Measurements from ENCODE around the gene SLC2A10.
"Not testable (repeated sequence)": the region's sequence is repeated elsewhere in the genome, so short reads cannot be mapped to it uniquely, and the experiment has no call there.

The SLC2A10 gene

DNA sequence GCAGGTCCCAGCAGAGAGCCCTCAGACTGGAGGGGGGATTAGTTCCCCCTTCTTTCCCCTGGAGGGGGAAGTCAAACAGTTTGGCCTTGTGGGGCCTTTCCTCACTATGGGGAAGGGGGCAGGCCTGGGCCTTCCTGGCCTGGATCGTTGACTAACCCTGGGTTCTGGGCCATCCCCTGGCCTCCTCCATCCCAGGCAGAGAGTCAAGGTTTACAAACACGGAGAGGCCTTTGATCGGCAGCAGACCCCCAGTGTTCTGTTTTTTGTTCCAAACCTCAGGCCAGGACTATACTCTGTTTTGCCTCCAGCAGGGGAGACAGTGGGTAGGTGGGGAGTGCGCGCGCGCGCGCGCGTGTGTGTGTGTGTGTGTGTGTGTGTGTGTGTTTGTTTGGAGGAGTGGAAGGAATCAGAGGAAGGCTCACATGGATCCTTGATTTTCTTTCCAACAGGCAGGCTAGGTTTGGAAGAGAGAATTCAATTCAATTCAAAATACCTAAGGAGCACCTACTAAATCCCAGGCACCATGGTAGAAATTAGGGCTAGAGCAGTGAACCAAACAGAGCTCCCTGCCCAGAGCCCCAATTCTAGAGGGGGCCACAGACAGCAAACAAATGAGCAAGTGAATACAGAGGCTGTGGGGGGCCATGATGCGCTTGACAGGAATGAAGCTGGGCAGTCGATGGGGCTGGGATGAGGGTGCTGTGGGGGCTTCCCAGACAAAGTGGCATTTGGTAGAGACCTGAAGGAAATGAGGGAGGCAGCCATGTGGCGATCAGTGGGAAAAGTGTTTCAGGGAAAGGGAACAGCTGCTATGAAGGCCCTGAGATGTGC is 35.0 kb upstream of the SLC2A10 start:
- no peak overlapping the region for H3K4me3 ChIP-seq (replicated peaks; ENCODE audit: insufficient read depth, low read length)
- no peaks in the 10 kb centered on the region for H3K27me3 ChIP-seq (ENCODE audit: insufficient read depth, poor library complexity, severe bottlenecking)
- TF ChIP-seq GABPA (IDR thresholded peaks at IDR 0.05; ENCODE audit: low read depth) (no peak), POLR2AphosphoS5 (IDR thresholded peaks at IDR 0.05; ENCODE audit: low read depth) (no peak), SPI1 (IDR thresholded peaks at IDR 0.05; ENCODE audit: borderline replicate concordance, low read depth) (no peak)
- TF ChIP-seq, protein P1, sequence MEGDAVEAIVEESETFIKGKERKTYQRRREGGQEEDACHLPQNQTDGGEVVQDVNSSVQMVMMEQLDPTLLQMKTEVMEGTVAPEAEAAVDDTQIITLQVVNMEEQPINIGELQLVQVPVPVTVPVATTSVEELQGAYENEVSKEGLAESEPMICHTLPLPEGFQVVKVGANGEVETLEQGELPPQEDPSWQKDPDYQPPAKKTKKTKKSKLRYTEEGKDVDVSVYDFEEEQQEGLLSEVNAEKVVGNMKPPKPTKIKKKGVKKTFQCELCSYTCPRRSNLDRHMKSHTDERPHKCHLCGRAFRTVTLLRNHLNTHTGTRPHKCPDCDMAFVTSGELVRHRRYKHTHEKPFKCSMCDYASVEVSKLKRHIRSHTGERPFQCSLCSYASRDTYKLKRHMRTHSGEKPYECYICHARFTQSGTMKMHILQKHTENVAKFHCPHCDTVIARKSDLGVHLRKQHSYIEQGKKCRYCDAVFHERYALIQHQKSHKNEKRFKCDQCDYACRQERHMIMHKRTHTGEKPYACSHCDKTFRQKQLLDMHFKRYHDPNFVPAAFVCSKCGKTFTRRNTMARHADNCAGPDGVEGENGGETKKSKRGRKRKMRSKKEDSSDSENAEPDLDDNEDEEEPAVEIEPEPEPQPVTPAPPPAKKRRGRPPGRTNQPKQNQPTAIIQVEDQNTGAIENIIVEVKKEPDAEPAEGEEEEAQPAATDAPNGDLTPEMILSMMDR (IDR thresholded peaks at IDR 0.05; ENCODE audit: insufficient read depth, low read length): no peak
- TF ChIP-seq, protein P2, sequence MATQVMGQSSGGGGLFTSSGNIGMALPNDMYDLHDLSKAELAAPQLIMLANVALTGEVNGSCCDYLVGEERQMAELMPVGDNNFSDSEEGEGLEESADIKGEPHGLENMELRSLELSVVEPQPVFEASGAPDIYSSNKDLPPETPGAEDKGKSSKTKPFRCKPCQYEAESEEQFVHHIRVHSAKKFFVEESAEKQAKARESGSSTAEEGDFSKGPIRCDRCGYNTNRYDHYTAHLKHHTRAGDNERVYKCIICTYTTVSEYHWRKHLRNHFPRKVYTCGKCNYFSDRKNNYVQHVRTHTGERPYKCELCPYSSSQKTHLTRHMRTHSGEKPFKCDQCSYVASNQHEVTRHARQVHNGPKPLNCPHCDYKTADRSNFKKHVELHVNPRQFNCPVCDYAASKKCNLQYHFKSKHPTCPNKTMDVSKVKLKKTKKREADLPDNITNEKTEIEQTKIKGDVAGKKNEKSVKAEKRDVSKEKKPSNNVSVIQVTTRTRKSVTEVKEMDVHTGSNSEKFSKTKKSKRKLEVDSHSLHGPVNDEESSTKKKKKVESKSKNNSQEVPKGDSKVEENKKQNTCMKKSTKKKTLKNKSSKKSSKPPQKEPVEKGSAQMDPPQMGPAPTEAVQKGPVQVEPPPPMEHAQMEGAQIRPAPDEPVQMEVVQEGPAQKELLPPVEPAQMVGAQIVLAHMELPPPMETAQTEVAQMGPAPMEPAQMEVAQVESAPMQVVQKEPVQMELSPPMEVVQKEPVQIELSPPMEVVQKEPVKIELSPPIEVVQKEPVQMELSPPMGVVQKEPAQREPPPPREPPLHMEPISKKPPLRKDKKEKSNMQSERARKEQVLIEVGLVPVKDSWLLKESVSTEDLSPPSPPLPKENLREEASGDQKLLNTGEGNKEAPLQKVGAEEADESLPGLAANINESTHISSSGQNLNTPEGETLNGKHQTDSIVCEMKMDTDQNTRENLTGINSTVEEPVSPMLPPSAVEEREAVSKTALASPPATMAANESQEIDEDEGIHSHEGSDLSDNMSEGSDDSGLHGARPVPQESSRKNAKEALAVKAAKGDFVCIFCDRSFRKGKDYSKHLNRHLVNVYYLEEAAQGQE (IDR thresholded peaks at IDR 0.05; ENCODE audit: insufficient replicate concordance, low read depth): no peak
- DNase-seq (ENCODE audit: low read depth in 1 of 2, low spot score in 1 of 2): no peak
- H3K27ac ChIP-seq (replicated peaks): no peak overlapping the region

DNA sequence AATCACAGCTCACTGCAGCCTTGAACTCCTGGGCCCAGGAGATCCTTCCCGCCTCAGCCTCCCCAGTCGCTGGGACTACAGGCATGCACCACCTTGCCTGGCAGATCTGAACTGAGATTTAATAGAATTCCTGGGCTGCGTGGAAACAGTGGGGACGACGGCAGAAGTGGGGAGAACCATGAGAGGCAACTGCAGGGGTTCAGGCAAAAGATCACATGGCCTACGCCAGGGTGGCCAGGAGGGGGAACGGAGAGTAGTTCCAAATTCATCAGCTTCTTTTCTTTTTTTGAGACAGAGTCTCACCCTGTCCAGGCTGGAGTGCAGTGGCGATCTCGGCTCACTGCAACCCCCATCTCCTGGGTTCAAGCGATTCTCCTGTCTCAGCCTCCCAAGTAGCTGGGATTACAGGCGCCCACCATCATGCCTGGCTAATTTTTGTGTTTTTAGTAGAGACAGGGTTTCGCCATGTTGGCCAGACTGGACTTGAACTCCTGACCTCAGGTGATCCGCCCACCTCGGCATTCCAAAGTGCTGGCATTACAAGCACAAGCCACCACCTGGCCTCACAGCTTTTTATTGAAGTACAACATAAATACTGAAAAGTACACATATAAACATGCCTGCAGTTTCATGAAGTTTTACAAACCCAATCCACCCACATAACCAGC is 32.7 kb upstream of the SLC2A10 start:
- H3K27ac ChIP-seq (replicated peaks); H3K4me3 ChIP-seq (replicated peaks; ENCODE audit: insufficient read depth, low read length); H3K27me3 ChIP-seq (ENCODE audit: insufficient read depth, poor library complexity, severe bottlenecking); DNase-seq (ENCODE audit: low read depth in 1 of 2, low spot score in 1 of 2): not testable (repeated sequence)

DNA sequence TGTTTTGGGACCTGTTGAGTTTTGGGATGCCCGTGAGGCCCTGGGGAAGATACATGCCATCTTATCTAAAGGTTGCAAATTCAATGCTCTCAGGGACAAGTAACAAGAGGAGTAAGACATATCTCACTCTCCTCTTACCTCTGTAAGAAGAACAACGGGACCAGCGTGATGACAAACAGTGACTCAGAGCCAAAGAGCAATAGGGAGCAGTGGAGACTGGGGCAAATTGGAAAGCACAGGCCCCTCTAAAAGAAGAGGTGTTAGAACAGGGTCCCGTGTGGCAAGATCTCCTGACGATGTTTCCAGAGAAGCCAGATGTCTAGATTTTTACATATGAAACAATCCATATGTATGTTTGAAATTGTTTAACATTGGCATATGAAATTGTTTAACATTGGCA is 31.8 kb upstream of the SLC2A10 start:
- H3K27ac ChIP-seq (replicated peaks): no peak overlapping the region
- TF ChIP-seq GABPA (IDR thresholded peaks at IDR 0.05; ENCODE audit: low read depth) (no peak), POLR2AphosphoS5 (IDR thresholded peaks at IDR 0.05; ENCODE audit: low read depth) (no peak)
- TF ChIP-seq, protein P1 (IDR thresholded peaks at IDR 0.05; ENCODE audit: insufficient read depth, low read length): no peak
- TF ChIP-seq, protein P2 (IDR thresholded peaks at IDR 0.05; ENCODE audit: insufficient replicate concordance, low read depth): no peak
- no peak for DNase-seq (ENCODE audit: low read depth in 1 of 2, low spot score in 1 of 2)

DNA sequence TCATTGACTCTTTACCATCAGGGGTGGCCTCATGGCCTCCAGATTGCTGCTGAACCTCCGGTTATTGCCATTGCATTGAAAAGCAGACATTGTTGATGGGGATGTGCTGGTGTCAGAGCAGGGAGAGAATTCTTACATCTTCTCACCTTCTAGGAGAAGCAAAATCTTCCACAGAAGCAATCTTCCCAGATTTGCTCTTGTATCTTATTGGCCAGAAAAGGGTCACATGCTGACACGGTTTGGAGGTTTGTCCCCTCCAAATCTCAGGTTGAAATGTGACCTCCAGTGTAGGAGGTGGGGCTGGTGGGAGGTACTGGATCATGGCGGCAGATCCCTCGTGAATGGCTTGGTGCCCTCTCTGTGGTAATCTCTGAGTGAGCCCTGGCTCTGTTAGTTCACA is 30.9 kb upstream of the SLC2A10 start:
- no peaks in the 10 kb centered on the region for H3K27me3 ChIP-seq (ENCODE audit: insufficient read depth, poor library complexity, severe bottlenecking)
- TF ChIP-seq GABPA (IDR thresholded peaks at IDR 0.05; ENCODE audit: low read depth) (no peak), POLR2AphosphoS5 (IDR thresholded peaks at IDR 0.05; ENCODE audit: low read depth) (no peak), SPI1 (IDR thresholded peaks at IDR 0.05; ENCODE audit: borderline replicate concordance, low read depth) (no peak)
- TF ChIP-seq, protein P1 (IDR thresholded peaks at IDR 0.05; ENCODE audit: insufficient read depth, low read length): no peak
- TF ChIP-seq, protein P2 (IDR thresholded peaks at IDR 0.05; ENCODE audit: insufficient replicate concordance, low read depth): no peak
- no peak overlapping the region for H3K27ac ChIP-seq (replicated peaks)
- no peak overlapping the region for H3K4me3 ChIP-seq (replicated peaks; ENCODE audit: insufficient read depth, low read length)
- DNase-seq (ENCODE audit: low read depth in 1 of 2, low spot score in 1 of 2): no peak

More for the DNA sequence above, 31.8 kb upstream of the SLC2A10 start:
- H3K4me3 ChIP-seq (replicated peaks; ENCODE audit: insufficient read depth, low read length): no peak overlapping the region
- no peaks in the 10 kb centered on the region for H3K27me3 ChIP-seq (ENCODE audit: insufficient read depth, poor library complexity, severe bottlenecking)
